Kidney epithelial cell (primary cell): Measurements from ENCODE around the gene GADL1. TPM values are rescaled to one million over a fixed set of nuclear protein-coding genes. Genes with fewer than 3 reads are reported as not detected.

ENCODE experiments used
- DNase-seq: peaks from one replicate; pipeline ENCODE4 v3.0.0-alpha.2; 2010; ENCODE audit warnings: low read depth
- H3K27me3 ChIP-seq: 2 replicates; pipeline ENCODE4 v1.6.0; 2011; ENCODE audit warnings: low read length; ENCODE audit not compliant: control insufficient read depth, insufficient read depth
- H3K36me3 ChIP-seq: 2 replicates; pipeline ENCODE4 v1.5.1; 2011; ENCODE audit warnings: low read length; ENCODE audit not compliant: control insufficient read depth, insufficient read depth
- H3K4me3 ChIP-seq: 2 replicates; pipeline ENCODE4 v1.5.1; 2011; ENCODE audit warnings: low read depth, mild to moderate bottlenecking, control low read depth, low read length
- total RNA-seq: library from RNA; depleted of rRNA; stranded (reverse); fragments of >200 nt; gene quantifications from 2 replicates; pipeline ENCODE4 v1.2.3, GENCODE V29; 2015
- TF ChIP-seq, protein P1 (sequence below): IDR thresholded peaks from 2 replicates; pipeline ENCODE4 v1.5.1; 2011; ENCODE audit warnings: mild to moderate bottlenecking, moderate library complexity, low read length, control low read depth, inconsistent platforms; ENCODE audit not compliant: insufficient read depth, poor library complexity, severe bottlenecking

GADL1 gene
- total RNA-seq, 1 donor from 2014 or later, result not detected

DNA sequence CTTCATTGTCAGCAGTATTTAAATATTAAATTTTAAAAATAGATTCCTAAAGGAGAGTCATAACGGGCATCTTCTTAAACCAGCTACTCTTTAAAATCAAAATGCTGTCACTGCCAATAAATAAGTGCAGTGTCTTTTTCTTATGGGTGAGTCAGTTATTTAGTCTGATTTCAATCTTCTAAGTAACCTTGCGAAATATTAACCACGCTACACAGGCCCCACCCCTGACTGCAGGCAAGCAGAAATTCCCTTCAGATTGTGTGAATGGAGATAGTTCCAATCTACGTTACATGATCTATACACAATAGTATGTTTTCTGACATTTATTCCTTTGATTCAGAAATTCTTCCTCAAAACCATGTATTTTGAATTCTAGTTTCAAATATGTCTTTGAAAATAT, 141.5 kb downstream of the GADL1 start:
- peak; percentile 61 for DNase-seq
- TF ChIP-seq, protein P1, sequence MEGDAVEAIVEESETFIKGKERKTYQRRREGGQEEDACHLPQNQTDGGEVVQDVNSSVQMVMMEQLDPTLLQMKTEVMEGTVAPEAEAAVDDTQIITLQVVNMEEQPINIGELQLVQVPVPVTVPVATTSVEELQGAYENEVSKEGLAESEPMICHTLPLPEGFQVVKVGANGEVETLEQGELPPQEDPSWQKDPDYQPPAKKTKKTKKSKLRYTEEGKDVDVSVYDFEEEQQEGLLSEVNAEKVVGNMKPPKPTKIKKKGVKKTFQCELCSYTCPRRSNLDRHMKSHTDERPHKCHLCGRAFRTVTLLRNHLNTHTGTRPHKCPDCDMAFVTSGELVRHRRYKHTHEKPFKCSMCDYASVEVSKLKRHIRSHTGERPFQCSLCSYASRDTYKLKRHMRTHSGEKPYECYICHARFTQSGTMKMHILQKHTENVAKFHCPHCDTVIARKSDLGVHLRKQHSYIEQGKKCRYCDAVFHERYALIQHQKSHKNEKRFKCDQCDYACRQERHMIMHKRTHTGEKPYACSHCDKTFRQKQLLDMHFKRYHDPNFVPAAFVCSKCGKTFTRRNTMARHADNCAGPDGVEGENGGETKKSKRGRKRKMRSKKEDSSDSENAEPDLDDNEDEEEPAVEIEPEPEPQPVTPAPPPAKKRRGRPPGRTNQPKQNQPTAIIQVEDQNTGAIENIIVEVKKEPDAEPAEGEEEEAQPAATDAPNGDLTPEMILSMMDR, result no peak
- Histone ChIP-seq H3K27me3 (no peaks in the 10 kb centered on the region), H3K36me3 (no peaks in the 10 kb centered on the region), H3K4me3 (no peak overlapping the region)

DNA sequence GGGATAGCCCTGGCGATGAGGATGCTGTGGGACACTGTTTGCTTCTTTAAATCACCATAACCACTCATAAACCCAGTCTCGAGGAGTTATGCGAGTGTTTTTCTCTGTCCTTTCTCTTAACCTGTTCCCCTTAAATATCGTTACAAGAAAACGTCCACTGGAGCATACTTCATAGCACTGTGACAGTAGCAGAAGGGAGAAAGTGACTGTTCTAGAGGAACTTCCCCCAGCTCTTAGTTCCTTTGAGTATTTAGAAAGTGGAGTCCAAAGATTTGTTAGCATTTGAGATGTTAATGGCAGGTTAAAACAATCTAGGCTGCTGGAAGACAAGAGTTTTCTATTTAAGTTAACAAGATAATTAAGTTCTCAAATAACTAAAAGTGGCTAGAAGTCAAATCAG, 142.0 kb downstream of the GADL1 start:
- Histone ChIP-seq H3K36me3 (no peaks in the 10 kb centered on the region), H3K4me3 (no peak overlapping the region), H3K27me3 (no peaks in the 10 kb centered on the region)
- no peak for DNase-seq
- TF ChIP-seq, protein P1, result no peak

DNA sequence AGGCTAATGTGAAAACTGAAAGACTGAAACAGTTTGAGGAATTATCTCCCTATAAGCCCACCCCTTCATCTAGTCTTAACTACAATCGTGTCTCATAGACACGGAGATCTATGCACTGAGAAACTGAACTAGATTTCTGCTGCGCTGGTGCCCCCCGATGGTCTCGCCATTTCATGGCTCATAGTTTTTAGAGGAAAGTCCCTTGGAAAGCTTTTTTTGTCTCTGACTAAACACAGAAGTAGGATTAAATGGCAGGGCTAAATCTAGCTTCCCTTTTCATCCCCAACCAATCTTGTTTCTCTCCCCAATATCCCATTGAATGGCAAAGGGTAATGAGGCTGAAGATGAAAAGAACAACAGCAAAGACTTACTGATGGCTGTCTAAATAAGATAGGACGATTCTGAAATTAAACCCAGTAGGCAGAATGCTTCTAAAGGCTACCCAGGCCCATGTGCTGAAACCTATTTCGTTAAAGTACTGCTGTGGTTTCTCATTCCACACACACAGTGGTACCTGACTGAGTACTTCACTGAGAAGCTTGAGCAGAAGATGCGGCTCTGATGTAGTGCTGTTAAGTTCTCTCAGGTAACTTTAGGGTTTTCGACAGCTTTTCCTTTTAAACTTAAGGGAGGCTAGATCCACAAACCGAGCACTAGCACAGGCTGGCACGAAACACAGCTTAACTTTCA, 142.7 kb downstream of the GADL1 start:
- TF ChIP-seq, protein P1, result peak; percentile 52
- no peak overlapping the region for H3K4me3 ChIP-seq
- H3K36me3 ChIP-seq, result no peaks in the 10 kb centered on the region
- H3K27me3 ChIP-seq, result no peaks in the 10 kb centered on the region
- DNase-seq, result no peak

DNA sequence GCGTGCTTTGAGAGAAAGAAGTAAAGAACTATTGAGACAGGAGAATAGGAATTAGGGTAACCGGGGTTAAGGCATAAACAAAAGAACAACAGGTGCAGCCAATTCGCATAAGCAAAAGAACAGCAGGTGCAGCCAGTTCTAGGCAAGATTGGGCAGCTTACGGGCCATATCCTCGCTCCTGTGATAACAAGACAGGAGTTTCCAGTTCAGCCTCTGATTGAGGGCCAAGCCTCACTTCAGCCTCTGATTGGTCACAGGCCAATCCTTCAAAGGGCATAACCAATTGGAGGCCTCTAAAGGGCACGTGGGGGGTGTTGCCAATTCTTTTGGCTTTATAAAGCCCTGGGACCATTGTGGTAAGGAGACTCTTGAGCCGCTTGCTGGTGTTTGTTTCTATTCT, 143.5 kb downstream of the GADL1 start:
- Histone ChIP-seq H3K4me3 (no peak overlapping the region), H3K27me3 (no peaks in the 10 kb centered on the region), H3K36me3 (no peaks in the 10 kb centered on the region)
- TF ChIP-seq, protein P1, result no peak
- DNase-seq, result no peak

DNA sequence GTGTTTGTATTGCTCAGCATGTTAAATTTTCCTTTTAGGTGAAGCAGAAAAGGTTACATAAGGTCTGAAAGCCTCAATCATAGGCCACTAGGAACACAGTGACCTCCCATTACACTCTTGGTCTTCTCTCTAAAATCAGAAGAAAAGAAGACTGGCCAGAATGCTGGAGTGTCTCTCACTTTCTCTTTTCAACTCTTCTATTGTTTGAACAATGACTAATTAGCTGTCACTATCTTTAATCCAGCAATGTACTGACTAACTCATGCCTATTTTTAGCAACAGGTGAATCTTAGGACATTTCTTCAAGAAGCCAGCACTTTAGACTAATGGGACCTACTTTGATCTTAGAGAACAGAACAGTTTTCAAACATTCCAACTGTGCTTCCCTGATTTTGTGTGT, 145.2 kb downstream of the GADL1 start:
- Histone ChIP-seq H3K27me3 (no peaks in the 10 kb centered on the region), H3K4me3 (no peak overlapping the region), H3K36me3 (no peaks in the 10 kb centered on the region)
- DNase-seq, result peak; percentile 21
- TF ChIP-seq, protein P1, result no peak

DNA sequence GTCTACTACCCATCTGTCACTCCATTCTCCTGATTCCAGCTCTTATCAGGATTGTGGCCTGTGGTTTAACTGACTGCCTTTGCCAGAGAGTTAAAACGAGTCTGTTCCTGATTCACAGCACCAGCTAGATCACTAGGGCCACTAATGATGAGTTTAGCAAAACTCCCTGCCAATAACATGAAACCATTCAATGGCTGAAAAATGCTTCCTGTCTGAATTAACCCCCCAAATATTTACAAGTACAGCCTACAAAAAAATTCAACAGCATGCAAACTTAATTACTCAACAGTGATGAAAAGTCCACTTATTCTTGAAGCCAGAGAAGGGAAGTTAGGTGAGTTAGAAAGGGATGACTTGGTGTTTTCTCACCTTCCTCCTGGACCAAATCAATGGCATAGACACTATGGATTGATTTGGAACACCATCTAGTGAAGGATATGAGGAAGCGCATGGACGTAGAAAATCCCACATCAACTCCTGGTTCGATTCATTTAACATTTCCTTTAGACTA, 146.6 kb downstream of the GADL1 start:
- TF ChIP-seq, protein P1, result peak; percentile 62
- Histone ChIP-seq H3K4me3 (no peak overlapping the region), H3K27me3 (no peaks in the 10 kb centered on the region), H3K36me3 (no peaks in the 10 kb centered on the region)
- peak; percentile 9 for DNase-seq
